ENCODE measurements around the gene RPS6KB1. TPM values are rescaled to one million over a fixed set of nuclear protein-coding genes. Genes with fewer than 3 reads are reported as not detected.

Gene RPS6KB1
- total RNA-seq, 2 donors from 2014 or later: 31.0 to 62.6 TPM

Other genes starting within 250 kb of the RPS6KB1 start
- gene PTRH2, start 185.7 kb upstream of the RPS6KB1 start, total RNA-seq: 10 to 100 TPM in 1 of 2 donors, 1 to 10 TPM in 1; 8.9 to 30.0 TPM
- 100 to 1,000 TPM; 183 to 728 TPM for gene VMP1, start 185.5 kb upstream of the RPS6KB1 start, total RNA-seq
- gene TUBD1, start 178 bp upstream of the RPS6KB1 start, total RNA-seq: 10 to 100 TPM; 11.0 to 28.0 TPM
- gene RNFT1, start 71.6 kb downstream of the RPS6KB1 start, total RNA-seq: 10 to 100 TPM; 14.9 to 16.6 TPM
- gene HEATR6, start 185.8 kb downstream of the RPS6KB1 start, total RNA-seq: 10 to 100 TPM; 15.4 to 40.2 TPM

Measured in thoracic aorta (tissue), 2 donors.